Muscle of arm (tissue), 12 donors: ENCODE measurements around the gene USP6NL. TPM values are rescaled to one million over a fixed set of nuclear protein-coding genes. Genes with fewer than 3 reads are reported as not detected.
"Not testable (repeated sequence)": the region's sequence is repeated elsewhere in the genome, so short reads cannot be mapped to it uniquely, and the experiment has no call there.

Experiments used
- DNase-seq: peaks from one replicate; pipeline ENCODE4 v3.0.0-alpha.2; 2013
- polyA plus RNA-seq, 12 donors: library from polyadenylated mRNA; unstranded; fragments of 120-200 nt; gene quantifications; one replicate each; pipeline ENCODE4 v1.2.1, GENCODE V29; 2013; ENCODE audit not compliant: insufficient read length in 12 of 12

USP6NL gene
- polyA plus RNA-seq, 12 donors: 8.2 to 17.9 (median 10.1) TPM; not detected in 1

DNA sequence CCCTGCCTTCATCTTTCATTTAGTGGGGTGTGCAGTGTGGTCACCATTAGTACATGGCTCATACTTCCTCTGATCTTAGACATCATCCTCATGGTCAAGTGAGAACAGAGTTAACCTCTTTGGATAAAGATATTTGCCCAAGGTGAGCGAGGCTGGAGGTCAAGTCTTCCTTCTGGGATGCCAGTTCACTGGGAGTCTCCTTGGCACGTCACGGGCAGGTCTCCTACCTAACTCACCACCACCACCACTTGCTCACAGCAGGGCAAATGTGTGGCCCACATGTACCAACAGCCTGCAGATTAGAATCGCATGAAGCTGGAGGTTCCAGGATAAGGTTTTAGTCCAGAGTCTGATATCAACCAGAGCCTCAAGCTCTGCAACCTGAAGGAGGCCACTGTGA, 164.6 kb downstream of the USP6NL start:
- no peak for DNase-seq

DNA sequence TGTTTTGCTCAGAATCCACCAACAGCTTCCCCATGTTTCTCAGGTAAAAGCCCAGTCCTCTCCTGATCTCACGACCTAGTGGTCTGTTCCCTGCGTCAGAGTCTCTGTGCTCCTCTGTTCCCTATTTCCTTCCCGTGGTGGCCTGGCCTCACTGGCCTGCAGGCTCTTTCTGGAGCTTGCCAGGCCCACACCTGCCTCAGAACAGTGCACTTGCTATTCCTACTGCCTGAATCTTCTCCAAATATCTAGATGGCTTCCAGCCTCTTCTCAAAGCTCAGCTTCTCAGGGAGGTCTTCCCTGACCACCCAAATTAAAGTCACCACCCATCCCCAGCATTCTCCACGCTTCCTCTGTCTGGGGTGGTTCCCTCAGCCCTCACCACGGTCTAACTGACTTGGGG, 165.3 kb downstream of the USP6NL start:
- no peak for DNase-seq

DNA sequence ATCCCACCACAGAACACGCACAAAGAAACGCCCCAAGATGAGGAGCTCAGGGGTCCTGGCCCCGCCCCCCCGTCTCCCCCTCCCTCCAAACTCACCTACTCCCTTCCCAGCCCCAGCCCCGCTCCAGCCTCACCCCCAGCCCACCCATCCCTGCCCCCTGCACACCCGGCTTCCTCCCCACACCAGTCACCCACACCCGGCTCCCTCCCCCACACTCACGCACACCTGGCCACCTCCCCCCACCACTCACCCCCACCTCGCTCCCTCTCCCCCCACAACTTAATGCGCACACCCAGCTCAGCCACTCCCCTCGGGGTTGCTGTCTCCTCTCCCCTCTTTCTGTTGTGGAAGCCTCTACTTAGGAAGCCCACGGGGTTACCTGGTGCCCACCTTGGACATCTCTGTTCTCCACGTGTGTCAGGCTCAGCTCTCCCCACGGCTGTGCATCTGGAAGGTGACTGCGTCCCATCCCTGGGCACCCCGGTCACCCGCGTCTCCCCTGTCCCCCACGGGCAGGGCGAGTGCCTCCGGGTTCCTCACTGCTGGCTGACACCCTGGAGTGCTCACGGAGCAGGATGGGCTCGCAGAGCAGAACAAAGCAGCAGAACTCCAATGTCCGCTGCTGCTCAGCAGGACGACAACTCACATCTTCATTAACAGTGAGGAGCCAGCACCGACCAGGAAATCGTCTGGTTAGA, 166.8 kb downstream of the USP6NL start:
- DNase-seq: no peak

DNA sequence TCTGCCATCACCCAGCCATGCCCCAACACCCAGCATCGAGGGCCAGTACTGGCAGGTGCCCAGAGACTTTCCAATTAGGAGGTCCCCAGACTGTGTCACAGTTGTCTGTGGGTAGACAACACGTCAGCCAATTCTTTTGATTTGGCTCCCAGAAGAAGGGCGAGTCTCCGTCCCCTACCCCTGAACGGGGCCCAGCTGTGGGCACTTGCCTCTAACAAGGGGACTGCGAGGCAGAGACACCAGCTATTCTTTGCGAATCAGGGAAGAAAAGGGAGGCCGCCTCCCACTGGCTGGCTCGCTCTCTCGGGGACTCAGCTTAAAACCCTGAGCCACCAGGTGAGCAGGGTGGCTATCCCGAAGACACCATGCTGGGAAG, 167.3 kb downstream of the USP6NL start:
- no peak for DNase-seq

DNA sequence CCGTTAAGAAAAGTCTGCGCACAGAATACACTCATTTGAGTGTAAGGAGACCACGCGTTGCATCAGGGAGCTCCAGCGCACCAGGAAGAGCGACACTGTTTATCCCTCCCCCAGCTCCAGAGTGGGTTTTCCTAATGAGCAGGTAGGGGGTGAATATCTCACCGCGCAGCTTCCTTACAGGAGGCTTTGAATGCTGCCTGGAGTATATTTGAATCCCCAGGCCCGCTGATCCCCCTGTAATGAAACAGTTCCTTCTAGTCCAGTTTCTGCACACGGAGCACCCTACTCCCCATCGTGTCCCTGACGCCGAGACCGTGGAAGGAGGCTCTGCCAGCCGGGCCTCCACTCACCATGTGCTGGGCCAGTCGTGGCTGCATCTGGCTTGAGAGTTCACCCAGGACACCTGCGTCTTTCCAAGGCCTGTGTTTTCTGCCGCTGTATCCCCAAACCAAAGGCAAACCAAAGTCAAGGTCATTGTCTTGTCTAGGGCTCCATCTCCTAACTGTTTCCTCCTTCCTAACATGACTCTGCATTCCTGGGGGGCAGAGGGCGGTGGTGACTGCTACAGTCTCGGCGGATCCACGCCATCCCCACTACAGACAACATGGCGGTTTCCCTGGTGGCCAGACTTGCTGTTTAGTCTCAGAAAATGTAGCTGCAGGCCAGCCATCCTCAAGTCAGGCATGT, 167.8 kb downstream of the USP6NL start:
- no peak for DNase-seq

DNA sequence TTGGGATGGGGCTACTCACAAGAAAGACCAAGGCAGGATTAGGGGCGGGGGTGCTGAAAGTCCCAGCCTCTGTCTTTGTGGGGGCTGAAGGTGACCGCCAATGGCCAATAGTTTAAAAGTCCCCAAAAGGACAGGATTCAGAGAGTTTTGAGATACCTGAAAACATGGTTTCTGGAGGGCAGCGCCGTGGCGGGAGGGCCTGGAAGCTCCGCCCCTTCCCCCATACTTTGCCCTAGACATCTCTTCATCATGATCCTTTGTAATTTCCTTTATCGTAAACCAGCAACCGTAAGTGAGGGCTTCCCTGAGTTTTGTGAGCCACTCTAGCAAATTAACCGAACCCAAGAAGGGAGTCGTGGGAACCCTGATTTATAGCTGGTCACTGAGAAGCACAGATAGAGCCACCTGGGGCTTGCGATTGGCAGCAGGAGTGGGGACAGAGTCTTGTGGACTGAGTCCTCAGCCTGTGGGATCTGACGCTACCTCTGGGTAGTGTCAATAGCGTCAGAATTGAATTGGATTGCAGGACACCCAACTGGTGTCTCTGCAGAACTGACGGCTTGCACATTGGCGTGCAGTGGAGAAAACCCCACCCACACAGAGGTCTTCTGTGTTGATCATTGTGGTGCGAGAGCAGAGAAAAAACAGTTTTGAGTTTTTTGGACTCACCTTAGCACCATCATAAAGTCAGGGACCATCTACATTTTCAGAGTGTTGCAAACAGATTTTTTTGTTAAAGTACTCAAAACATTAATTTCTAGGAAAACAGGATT, 169.3 kb downstream of the USP6NL start:
- no peak for DNase-seq

DNA sequence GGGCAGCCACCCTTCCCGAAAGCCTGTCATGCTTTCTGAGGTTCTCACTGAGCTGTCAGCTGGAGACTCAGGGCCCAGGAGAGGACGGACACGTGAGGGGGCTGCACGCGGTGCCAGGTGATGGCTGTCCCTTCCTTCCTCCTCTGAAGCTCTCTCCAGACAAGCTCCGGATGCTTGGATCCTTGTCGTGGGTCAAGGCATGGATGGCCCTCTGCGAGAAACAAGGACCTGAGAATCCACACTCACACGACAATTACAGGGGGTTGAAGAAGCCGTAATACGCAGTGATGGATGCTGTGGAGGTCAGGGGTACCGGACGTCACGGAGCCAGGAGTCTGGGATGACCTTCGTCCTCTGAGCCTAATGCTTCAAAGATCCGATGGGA, 170.3 kb downstream of the USP6NL start:
- DNase-seq: no peak

DNA sequence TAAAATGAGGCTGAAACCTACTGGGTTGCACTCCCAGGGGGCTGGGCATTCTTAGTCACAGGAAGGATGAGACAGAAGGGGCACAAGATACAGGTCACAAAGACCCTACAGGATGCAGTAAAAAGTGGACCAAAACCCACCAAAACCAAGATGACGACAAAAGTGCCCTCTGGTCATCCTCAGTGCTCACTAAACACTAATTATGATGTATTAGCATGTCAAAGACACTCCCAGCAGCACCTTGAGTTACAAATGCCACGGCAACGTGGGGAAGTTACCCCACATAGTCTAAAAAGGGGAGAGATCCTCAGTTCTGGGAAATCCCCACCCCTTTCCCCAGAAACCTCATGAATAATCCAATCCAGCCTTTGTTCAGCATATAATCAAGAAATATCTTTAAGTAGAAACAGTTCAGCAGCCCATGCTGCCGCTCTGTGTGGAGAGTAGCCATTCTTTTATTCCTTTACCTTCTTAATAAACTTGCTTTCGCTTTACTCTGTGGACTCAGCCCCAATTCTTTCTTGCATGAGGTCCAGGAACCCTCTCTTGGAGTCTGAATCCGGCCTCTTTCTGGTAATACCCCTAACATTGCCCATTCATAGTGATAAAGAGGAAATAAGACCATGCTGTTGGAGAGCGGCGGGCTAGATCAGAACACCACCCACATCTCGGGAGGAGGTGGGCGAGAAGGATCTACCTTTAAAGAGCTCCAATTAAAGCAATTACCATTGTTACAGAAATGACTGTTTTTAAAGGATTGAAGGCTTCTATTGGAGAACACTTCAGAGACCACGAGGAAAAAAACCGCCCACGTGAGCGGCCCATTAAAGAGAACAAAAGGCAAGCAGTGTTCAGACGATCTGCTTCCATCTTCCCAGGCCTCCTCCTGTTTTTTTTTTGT, 170.9 kb downstream of the USP6NL start:
- DNase-seq: no peak

DNA sequence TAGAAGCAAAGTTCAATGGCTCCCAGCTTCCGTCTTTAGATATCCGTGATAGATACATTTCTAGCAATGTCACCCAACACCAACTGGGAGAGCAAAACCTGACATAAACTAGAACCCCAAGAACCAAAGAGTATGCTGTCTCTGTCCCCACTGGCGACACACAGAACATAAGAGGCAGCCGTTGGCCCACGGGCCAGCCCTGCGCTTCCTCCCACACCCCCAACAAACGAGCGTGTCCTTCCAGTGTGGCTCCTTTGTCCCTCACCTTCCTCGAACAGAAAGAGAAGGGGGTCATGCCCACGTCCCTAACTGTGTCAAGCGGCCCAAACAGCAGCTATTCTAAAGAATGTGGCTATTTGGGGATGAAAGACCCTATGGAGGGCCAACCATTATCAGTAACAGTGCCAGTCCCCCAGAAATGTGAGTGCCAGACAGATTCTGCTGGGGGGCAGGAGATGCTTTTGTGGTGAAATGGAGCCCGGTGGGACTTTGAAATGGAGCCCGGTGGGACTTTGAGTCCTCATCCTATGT, 171.9 kb downstream of the USP6NL start:
- no peak for DNase-seq

DNA sequence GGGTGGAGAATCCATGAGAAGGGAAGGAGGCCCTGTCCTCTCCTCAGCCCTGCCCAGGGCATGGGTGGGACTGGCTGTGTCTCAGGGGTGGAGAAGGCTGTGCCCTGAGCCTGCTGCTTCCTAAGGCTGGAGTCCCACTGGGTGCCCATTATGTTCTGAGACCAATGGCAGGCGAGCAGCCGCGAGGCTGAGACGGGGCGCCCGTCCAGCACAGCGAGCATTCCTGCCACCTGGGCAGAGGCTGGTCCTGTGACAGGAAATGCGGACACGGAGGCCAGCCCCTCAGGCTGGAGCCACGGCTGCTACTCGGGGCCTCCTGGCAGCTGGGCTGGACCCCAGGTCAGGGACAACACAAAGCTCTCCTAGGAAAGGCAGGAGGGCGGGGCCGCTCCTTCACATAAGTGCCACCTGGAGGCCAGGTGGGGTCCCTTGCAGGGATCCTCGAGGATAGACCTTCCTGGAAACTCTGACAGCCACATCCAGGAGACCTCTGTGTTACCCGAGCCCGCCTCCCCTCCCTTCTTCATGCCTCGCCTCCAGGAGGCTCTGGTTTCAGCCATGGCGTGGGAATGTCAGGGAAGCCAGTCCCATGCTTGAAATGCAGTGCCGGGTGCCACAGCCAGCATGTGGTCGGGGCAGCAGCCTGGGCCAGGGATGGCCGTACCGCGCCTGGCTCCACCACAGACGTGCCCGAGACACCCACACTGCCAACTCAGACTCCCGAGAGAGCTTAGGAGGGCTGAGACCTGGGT, 173.9 kb downstream of the USP6NL start:
- DNase-seq: no peak

DNA sequence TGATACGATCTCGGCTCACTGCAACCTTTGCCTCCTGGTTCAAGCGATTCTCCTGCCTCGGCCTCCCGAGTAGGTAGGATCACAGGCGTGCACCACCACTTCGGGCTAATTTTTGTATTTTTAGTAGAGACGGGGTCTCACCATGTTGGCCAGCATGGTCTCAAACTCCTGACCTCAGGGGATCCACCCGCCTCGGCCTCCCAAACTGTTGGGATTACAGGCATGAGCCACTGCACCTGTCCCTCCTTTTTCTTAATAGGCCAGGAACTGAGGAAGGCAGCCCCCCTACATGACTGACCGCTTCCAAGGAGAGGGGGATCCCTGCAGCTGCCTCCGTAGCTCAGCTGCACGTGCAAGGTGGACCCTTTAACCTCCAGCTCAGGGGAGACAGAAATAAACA, 175.0 kb downstream of the USP6NL start:
- DNase-seq: not testable (repeated sequence)

DNA sequence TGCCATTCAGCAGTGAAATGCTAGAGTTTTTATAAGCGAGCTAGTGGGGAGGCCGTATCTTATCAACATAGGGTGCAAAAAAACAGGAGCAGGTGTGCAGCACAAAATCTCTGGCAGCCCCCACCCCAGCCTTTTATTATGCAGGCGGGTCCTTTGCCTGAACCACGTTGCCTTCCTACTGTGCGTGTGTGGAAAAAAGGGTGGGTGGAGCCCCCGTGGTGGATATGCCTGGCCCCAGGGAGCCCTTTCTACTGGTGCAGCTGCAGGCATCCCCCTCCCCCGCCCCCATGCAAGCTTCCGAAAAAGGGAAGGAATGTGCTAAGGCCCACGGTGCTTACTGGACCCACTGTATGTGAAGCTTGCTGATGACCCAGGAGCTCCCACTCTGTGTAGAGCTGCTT, 175.9 kb downstream of the USP6NL start:
- no peak for DNase-seq

DNA sequence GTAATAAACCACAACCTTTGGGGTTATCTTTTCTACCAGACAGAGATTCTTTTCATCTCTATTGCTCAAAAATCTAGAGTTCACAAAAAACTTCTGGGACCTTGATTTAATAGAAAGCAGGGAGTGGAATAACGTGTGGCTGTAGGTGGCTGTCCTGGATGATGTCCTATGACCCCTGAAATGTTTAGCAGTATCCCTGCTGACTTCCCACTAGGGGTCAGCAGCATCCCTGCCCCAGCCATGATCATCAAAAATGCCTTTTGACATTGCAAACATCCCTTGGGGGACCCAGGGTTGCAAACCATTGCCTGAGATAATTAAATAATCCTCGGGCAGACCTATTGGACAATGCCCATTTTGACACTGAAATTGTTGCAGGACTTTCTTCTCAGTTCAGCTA, 177.1 kb downstream of the USP6NL start:
- no peak for DNase-seq

DNA sequence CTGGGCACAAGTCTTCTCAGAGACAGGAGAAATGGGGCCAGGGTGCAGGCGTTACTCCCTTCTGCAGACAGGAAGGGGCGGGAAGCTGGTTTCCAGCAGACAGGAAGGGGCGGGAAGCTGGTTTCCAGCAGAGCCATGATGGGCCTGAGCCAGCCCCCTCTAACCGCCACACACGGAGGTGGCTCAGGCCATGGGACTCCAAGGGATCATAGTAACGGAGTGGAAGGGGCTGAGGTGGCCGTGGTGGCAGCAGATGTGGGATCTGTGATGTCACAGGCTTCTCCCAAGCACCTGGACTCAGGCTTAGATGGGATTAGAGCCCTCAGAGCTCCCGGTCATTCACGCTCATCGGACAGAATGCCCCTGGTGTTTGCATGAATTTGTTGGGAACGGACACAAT, 177.8 kb downstream of the USP6NL start:
- no peak for DNase-seq

DNA sequence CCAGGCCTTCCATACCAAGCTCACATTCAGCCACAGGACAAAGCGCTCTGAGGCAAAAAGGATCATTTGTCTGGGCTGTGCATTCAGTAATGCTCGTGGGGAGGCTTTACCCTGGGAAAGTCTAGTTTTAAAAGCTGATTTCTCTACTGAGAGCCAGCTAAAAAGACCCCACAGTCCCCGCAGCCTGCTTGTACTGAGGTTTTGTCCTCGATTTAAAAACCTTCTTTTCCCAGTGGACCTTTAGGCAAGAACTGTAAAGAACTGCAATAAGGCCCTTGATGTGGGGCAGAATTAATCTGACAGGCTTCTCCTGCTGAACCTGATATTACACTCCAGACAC, 180.3 kb downstream of the USP6NL start:
- no peak for DNase-seq

DNA sequence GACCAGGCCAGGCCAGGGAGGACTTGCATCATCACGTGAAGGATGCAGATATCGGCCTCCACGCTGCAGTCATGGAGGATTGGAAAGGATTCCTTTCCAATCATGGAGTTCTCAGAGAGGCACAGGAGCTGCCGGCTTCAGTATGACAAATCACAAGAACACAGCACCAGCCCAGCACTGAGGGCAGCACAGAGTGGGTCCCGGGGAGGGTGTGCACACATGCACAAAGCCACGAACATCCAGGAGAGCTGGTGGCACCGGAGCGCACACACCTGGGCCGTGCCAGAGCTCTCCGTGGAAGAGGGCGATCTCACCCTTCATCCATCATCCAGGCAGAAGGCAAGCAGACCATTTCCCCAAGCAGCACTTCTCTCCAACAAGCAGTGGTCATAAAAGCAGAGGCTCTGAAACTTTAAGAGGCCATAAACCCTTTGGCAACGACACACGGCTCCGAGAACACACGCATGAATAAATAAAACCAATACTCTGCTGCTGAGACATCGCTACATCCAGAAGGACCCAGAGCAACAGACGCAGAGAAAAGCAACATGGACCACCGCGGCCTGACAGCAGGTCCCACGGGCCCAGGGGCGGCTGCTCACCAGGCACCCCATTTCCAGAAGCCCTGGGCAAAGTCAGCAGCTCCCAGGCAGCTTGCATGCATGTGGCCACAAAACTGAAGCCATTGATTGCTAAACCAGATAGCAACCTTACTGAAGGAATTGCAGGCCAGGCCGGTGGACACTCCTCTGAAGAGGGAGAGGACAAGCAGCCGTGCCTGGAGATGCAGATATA, 180.8 kb downstream of the USP6NL start:
- no peak for DNase-seq

DNA sequence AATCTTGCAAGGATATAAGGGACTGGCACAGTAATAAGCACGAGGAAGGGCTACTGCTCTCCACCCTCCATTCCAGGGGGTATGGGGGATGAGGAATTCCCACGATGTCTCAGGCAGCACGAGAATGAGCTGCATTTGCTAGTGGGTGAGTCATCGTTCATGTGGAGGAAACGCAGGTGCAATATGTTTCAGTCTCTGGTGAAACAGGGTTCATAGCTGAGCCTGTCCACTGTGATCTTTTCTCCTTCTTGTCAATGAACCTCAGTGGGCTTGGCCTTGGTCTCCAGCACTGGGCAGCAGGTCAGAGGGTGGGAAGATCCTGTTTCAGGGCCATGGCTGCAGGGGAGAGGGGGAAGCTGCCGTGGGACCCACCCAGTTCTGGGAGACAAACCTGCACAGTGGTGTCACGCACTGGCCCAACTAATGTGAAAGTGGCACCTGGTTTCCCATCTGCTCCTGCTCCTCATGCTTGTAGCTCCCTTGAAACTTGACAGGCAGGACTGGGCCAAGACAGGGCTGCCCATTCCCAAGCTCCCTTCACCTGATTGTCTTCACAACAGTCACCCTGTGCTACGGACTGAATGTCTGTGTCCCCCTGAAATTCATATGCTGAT, 181.9 kb downstream of the USP6NL start:
- no peak for DNase-seq

DNA sequence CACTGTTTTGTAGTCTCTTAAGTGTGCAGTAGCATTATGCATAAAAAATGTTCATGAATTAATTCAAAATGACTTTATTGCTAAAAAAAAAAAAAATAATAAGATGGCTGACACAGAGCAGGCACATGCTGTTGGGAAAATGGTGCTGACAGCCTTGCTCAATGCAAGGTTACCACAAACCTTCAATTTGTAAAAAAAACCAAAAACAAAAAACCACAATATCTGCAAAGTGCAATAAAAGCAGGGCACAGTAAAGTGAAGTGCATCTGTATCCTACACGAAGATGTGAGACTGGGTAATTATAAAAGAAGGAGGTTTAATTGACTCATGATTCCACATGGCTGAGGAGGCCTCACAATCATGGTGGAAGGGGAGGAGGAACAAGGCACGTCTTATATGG, 185.8 kb downstream of the USP6NL start:
- no peak for DNase-seq

DNA sequence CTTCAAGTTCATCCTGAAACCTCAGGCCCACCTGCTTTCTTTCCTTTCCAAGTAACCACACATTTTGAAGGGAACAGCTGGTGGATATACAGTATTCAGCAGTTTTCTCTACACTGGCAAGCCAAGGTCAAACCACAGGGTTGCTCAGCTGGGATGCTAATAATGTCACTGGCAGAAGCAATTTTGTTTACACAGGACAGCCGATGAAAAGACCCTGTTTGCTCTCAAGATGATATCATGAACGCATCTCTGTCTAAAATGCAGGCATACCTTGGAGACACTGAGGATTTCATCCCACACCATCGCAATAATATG, 186.2 kb downstream of the USP6NL start:
- DNase-seq: no peak
